Neural cell (in vitro differentiated cells): ENCODE measurements around the gene BTD. TPM values are rescaled to one million over a fixed set of nuclear protein-coding genes. Genes with fewer than 3 reads are reported as not detected.

ENCODE experiments used
- H2AFZ ChIP-seq: fragments of 200-600, 300-800 bp; sonication (generic), shearing (Covaris generic); 2 replicates; pipeline ENCODE4 v1.6.0; 2014; ENCODE audit warnings: low read depth, mild to moderate bottlenecking, antibody characterized with exemption, low read length, moderate library complexity
- H3F3A ChIP-seq: fragments of 200-600 bp; shearing (Covaris generic); 2 replicates; pipeline ENCODE4 v1.6.1; 2016; ENCODE audit warnings: mild to moderate bottlenecking, moderate library complexity, mixed read lengths, antibody characterized with exemption, low read length; ENCODE audit not compliant: insufficient read depth, poor library complexity, severe bottlenecking
- H3K27ac ChIP-seq: fragments of 200-600, 300-800 bp; sonication (generic), shearing (Covaris generic); 2 replicates; pipeline ENCODE4 v1.5.1; 2014; ENCODE audit warnings: mild to moderate bottlenecking, low read length, moderate library complexity
- H3K27me3 ChIP-seq: fragments of 300-800, 200-600 bp; sonication (generic), shearing (Covaris generic); 2 replicates; pipeline ENCODE4 v1.6.0; 2014; ENCODE audit warnings: mild to moderate bottlenecking, low read depth, low read length, moderate library complexity; ENCODE audit not compliant: insufficient read depth
- H3K36me3 ChIP-seq: fragments of 300-800, 200-600 bp; sonication (generic), shearing (Covaris generic); 2 replicates; pipeline ENCODE4 v1.5.1; 2014; ENCODE audit warnings: mild to moderate bottlenecking, antibody characterized with exemption, low read length, moderate library complexity; ENCODE audit not compliant: insufficient read depth
- H3K4me2 ChIP-seq: fragments of 300-800, 200-600 bp; sonication (generic), shearing (Covaris generic); 2 replicates; pipeline ENCODE4 v1.6.0; 2014; ENCODE audit warnings: mild to moderate bottlenecking, low read length
- H3K4me3 ChIP-seq: fragments of 300-800, 200-600 bp; sonication (generic), shearing (Covaris generic); 2 replicates; pipeline ENCODE4 v1.5.1; 2014; ENCODE audit warnings: mild to moderate bottlenecking, low read length, moderate library complexity
- H3K79me2 ChIP-seq: fragments of 200-600 bp; shearing (Covaris generic); replicated peaks from 2 replicates; pipeline ENCODE4 v1.6.0; 2014; ENCODE audit warnings: mild to moderate bottlenecking, low read length, moderate library complexity; ENCODE audit not compliant: insufficient read depth
- H3K9ac ChIP-seq: fragments of 300-800, 200-600 bp; sonication (generic), shearing (Covaris generic); 2 replicates; pipeline ENCODE4 v1.6.1; 2016; ENCODE audit warnings: mild to moderate bottlenecking, low read length, mixed read lengths
- H3K9me2 ChIP-seq: fragments of 200-600 bp; shearing (Covaris generic); 2 replicates; pipeline ENCODE4 v1.6.1; 2016; ENCODE audit warnings: mild to moderate bottlenecking, low read length, mixed read lengths; ENCODE audit not compliant: insufficient read depth
- H3K9me3 ChIP-seq: fragments of 200-600, 300-800 bp; sonication (generic), shearing (Covaris generic); 2 replicates; pipeline ENCODE4 v1.6.1; 2016; ENCODE audit warnings: mild to moderate bottlenecking, mixed run types, low read length, moderate library complexity, mixed read lengths
- H4K20me1 ChIP-seq: fragments of 200-600 bp; shearing (Covaris generic); 2 replicates; pipeline ENCODE4 v1.6.1; 2016; ENCODE audit warnings: mild to moderate bottlenecking, mixed run types; ENCODE audit not compliant: insufficient read depth
- CTCF ChIP-seq: fragments of 450-650 bp; IDR thresholded peaks from 2 replicates; pipeline ENCODE4 v1.5.1; 2014; ENCODE audit warnings: antibody characterized with exemption, mild to moderate bottlenecking, moderate library complexity; ENCODE audit not compliant: poor library complexity, severe bottlenecking
- EP300 ChIP-seq: fragments of 450-650 bp; conservative IDR thresholded peaks from 2 replicates; pipeline ENCODE4 v1.6.1; 2014; ENCODE audit warnings: antibody characterized with exemption, mild to moderate bottlenecking, moderate library complexity; ENCODE audit not compliant: poor library complexity, severe bottlenecking
- EZH2 ChIP-seq: fragments of 200-600, 300-800 bp; shearing (Covaris generic), sonication (generic); IDR thresholded peaks from 2 replicates; pipeline ENCODE4 v1.6.1; 2014; ENCODE audit warnings: antibody characterized with exemption, low read length, borderline replicate concordance, mild to moderate bottlenecking; ENCODE audit not compliant: insufficient read depth, poor library complexity, severe bottlenecking
- MXI1 ChIP-seq: fragments of 450-650 bp; conservative IDR thresholded peaks from 2 replicates; pipeline ENCODE4 v1.6.1; 2014; ENCODE audit warnings: antibody characterized with exemption, mild to moderate bottlenecking; ENCODE audit not compliant: poor library complexity, severe bottlenecking
- POLR2AphosphoS5 ChIP-seq: IDR thresholded peaks from 2 replicates; pipeline ENCODE4 v1.6.1; 2012
- RAD21 ChIP-seq: fragments of 450-650 bp; conservative IDR thresholded peaks from 2 replicates; pipeline ENCODE4 v1.6.1; 2014; ENCODE audit warnings: antibody characterized with exemption, mild to moderate bottlenecking, moderate library complexity
- REST ChIP-seq: IDR thresholded peaks from 2 replicates; pipeline ENCODE4 v1.6.1; 2012; ENCODE audit warnings: borderline replicate concordance
- SMC3 ChIP-seq: fragments of 450-650 bp; conservative IDR thresholded peaks from 2 replicates; pipeline ENCODE4 v1.6.1; 2014; ENCODE audit warnings: antibody characterized with exemption, mild to moderate bottlenecking, moderate library complexity; ENCODE audit not compliant: poor library complexity
- TAF1 ChIP-seq: IDR thresholded peaks from 2 replicates; pipeline ENCODE4 v1.6.1; 2012; ENCODE audit warnings: low read depth
- polyA plus RNA-seq: library from polyadenylated mRNA; depleted of rRNA; stranded (reverse); fragments of >200 nt; gene quantifications from 2 replicates; pipeline ENCODE4 v1.2.3, GENCODE V29; 2014

BTD gene
- polyA plus RNA-seq, 1 donor from 2014 or later = 4.6 TPM

- Histone ChIP-seq H3K9me3 (no peaks in the 10 kb centered on the region), H3K79me2 (no peaks in the 10 kb centered on the region), H3K4me2 (no peak overlapping the region), H3K4me3 (no peak overlapping the region), H4K20me1 (no peaks in the 10 kb centered on the region), H2AFZ (no peak overlapping the region), H3K27me3 (no peaks in the 10 kb centered on the region), H3F3A (no peaks in the 10 kb centered on the region), H3K9ac (no peak overlapping the region), H3K36me3 (no peaks in the 10 kb centered on the region), H3K27ac (peak overlapping the region; percentile 71), H3K9me2 (no peaks in the 10 kb centered on the region)
- TF ChIP-seq REST = no peak
- no peak for TF ChIP-seq RAD21
- TF ChIP-seq SMC3 = no peak
- TF ChIP-seq TAF1 = no peak
- TF ChIP-seq EZH2 = no peak
- no peak for TF ChIP-seq EP300
- TF ChIP-seq POLR2AphosphoS5 = no peak
These were observed 31.6 kb downstream of the BTD start for GRCh38 chr3:15633159-15633558.

- Histone ChIP-seq H2AFZ (no peak overlapping the region), H3K4me2 (no peak overlapping the region), H4K20me1 (no peaks in the 10 kb centered on the region), H3K36me3 (no peaks in the 10 kb centered on the region), H3F3A (no peaks in the 10 kb centered on the region), H3K79me2 (no peaks in the 10 kb centered on the region), H3K9ac (no peak overlapping the region), H3K9me2 (no peaks in the 10 kb centered on the region), H3K27ac (peak overlapping the region; percentile 44), H3K27me3 (no peaks in the 10 kb centered on the region), H3K4me3 (no peak overlapping the region), H3K9me3 (no peaks in the 10 kb centered on the region)
- TF ChIP-seq REST = no peak
- no peak for TF ChIP-seq SMC3
- TF ChIP-seq TAF1 = no peak
- no peak for TF ChIP-seq POLR2AphosphoS5
- TF ChIP-seq CTCF = no peak
- no peak for TF ChIP-seq EZH2
- TF ChIP-seq RAD21 = no peak
- TF ChIP-seq MXI1 = no peak
- no peak for TF ChIP-seq EP300
These were observed 32.4 kb downstream of the BTD start for GRCh38 chr3:15633766-15634598.
